HG03108 (cell line): ENCODE measurements around the gene RTN4R.
"Not testable (repeated sequence)": the region's sequence is repeated elsewhere in the genome, so short reads cannot be mapped to it uniquely, and the experiment has no call there.

Experiments used
- ATAC-seq: cut with Tn5 transposase; IDR thresholded peaks from one replicate; pipeline ENCODE4 v1.9.1; 2021; ENCODE audit warnings: moderate library complexity; ENCODE audit not compliant: unreplicated experiment

The RTN4R gene

GRCh38 chr22:20289182-20290044 lies 21.3 kb upstream of the RTN4R start:
- not testable (repeated sequence) for ATAC-seq

GRCh38 chr22:20286784-20287423 lies 18.8 kb upstream of the RTN4R start:
- ATAC-seq, result not testable (repeated sequence)

GRCh38 chr22:20286312-20286660 lies 18.2 kb upstream of the RTN4R start:
- not testable (repeated sequence) for ATAC-seq

GRCh38 chr22:20285473-20286311 lies 17.6 kb upstream of the RTN4R start:
- ATAC-seq, result peak; percentile 56

GRCh38 chr22:20284471-20285086 lies 16.5 kb upstream of the RTN4R start:
- ATAC-seq, result no peak

GRCh38 chr22:20283674-20284066 lies 15.6 kb upstream of the RTN4R start:
- ATAC-seq, result no peak

- no peak for ATAC-seq
These were observed 15.0 kb upstream of the RTN4R start for GRCh38 chr22:20282901-20283673.

GRCh38 chr22:20281891-20282290 lies 13.8 kb upstream of the RTN4R start:
- ATAC-seq, result no peak

GRCh38 chr22:20281473-20281872 lies 13.4 kb upstream of the RTN4R start:
- ATAC-seq, result not testable (repeated sequence)

GRCh38 chr22:20280866-20281265 lies 12.7 kb upstream of the RTN4R start:
- no peak for ATAC-seq

- ATAC-seq, result not testable (repeated sequence)
These were observed 12.0 kb upstream of the RTN4R start for GRCh38 chr22:20280163-20280562.

- no peak for ATAC-seq
These were observed 11.6 kb upstream of the RTN4R start for GRCh38 chr22:20279662-20280134.

- ATAC-seq, result not testable (repeated sequence)
These were observed 10.8 kb upstream of the RTN4R start for GRCh38 chr22:20278726-20279490.

- ATAC-seq, result not testable (repeated sequence)
These were observed 10.0 kb upstream of the RTN4R start for GRCh38 chr22:20277936-20278635.

- ATAC-seq, result no peak
These were observed 8.3 kb upstream of the RTN4R start for GRCh38 chr22:20276468-20276867.

GRCh38 chr22:20275836-20276235 lies 7.7 kb upstream of the RTN4R start:
- no peak for ATAC-seq

- not testable (repeated sequence) for ATAC-seq
These were observed 7.2 kb upstream of the RTN4R start for GRCh38 chr22:20275325-20275724.

- not testable (repeated sequence) for ATAC-seq
These were observed 6.3 kb upstream of the RTN4R start for GRCh38 chr22:20274374-20274773.

- no peak for ATAC-seq
These were observed 5.7 kb upstream of the RTN4R start for GRCh38 chr22:20273758-20274181.
